SU-DHL-6 (cell line): Measurements from ENCODE around the gene PRR36.

Experiments
- CTCF ChIP-seq: fragments of 200-600 bp; sonication (generic); IDR thresholded peaks from one replicate; pipeline ENCODE4 v1.5.1; 2017; ENCODE audit warnings: antibody characterized with exemption, mild to moderate bottlenecking, low read length, moderate library complexity; ENCODE audit not compliant: insufficient read depth, poor library complexity, severe bottlenecking
- EZH2phosphoT487 ChIP-seq: fragments of 200-600 bp; sonication (generic), shearing (Covaris generic); conservative IDR thresholded peaks from 2 replicates; pipeline ENCODE4 v1.6.1; 2018; ENCODE audit warnings: mild to moderate bottlenecking, antibody characterized with exemption, low read length, moderate library complexity, mixed read lengths

GRCh38 chr19:7858109-7858770 lies 15.9 kb downstream of the PRR36 start:
- TF ChIP-seq CTCF (no peak), EZH2phosphoT487 (no peak)
